ENCODE data around the gene METTL18.
A peak's percentile ranks its signal among the peaks of the same experiment; 100 is the strongest.

The METTL18 gene

GRCh38 chr1:169794530-169795416 is at the start of gene METTL18:
METTL18 (minus strand) TSS chr1:169794907; CDS start chr1:169793695, 1,212 bp downstream.
- Histone ChIP-seq H3K27ac (peak within 1 kb of the TSS; percentile 70), H3K36me3 (ENCODE audit: insufficient read depth, low read length) (peaks cover 7% of the 10 kb centered on the region; the same call in 1 of the 2 replicates), H3K4me3 (peak within 1 kb of the TSS; percentile 83), H3K9ac (ENCODE audit: insufficient read length) (peak within 1 kb of the TSS; percentile 95), H3K9me3 (ENCODE audit: low read depth, low read length) (no peaks in the 10 kb centered on the region)
- TF ChIP-seq EZH2 (IDR thresholded peaks at IDR 0.05) (no peak), FOXP2 (optimal IDR thresholded peaks at IDR 0.05; ENCODE audit: control extremely low read depth, extremely low read length, insufficient read depth) (no peak), POLR2AphosphoS5 (IDR thresholded peaks at IDR 0.05; ENCODE audit: borderline replicate concordance, low read depth, low read length) (peak; percentile 81)
- DNase-seq (ENCODE audit: low read depth, low spot score) = peak; percentile 89

- Histone ChIP-seq H3K9ac (ENCODE audit: insufficient read length) (no peak overlapping the region), H3K27ac (no peak overlapping the region), H3K4me3 (no peak overlapping the region), H3K36me3 (ENCODE audit: insufficient read depth, low read length) (peaks cover 65% of the 10 kb centered on the region), H3K9me3 (ENCODE audit: low read depth, low read length) (no peaks in the 10 kb centered on the region)
- TF ChIP-seq EZH2 (IDR thresholded peaks at IDR 0.05) (no peak), FOXP2 (optimal IDR thresholded peaks at IDR 0.05; ENCODE audit: control extremely low read depth, extremely low read length, insufficient read depth) (no peak), POLR2AphosphoS5 (IDR thresholded peaks at IDR 0.05; ENCODE audit: borderline replicate concordance, low read depth, low read length) (no peak)
- DNase-seq (ENCODE audit: low read depth, low spot score) = no peak
Measured at GRCh38 chr1:169838942-169839341, 44.2 kb upstream of the METTL18 start.

DNA sequence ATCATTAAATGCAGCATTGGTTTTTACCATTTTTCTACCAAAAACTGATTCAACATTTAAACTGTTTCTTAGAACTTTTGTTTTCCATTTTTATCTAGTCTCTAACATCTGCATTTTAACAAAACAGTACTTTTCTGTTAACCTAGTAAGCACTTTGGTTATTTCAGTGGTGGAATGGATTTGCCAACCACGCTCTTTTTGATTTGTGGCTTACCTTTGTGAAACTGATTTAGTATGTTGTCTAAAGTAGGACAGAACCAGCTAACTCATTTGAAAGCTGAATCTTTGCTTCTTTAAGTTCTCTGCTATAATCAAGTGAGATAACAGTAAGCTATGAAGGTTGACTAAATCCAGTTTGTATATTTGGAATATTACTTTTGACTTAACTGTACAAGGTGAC is 41.5 kb upstream of the METTL18 start:
- Histone ChIP-seq H3K9me3 (ENCODE audit: low read depth, low read length) (no peaks in the 10 kb centered on the region), H3K4me3 (no peak overlapping the region), H3K27ac (no peak overlapping the region), H3K36me3 (ENCODE audit: insufficient read depth, low read length) (peaks cover 62% of the 10 kb centered on the region), H3K9ac (ENCODE audit: insufficient read length) (no peak overlapping the region)
- DNase-seq (ENCODE audit: low read depth, low spot score) = no peak
- TF ChIP-seq POLR2AphosphoS5 (IDR thresholded peaks at IDR 0.05; ENCODE audit: borderline replicate concordance, low read depth, low read length) = no peak
- TF ChIP-seq EZH2 (IDR thresholded peaks at IDR 0.05) = no peak
- TF ChIP-seq FOXP2 (optimal IDR thresholded peaks at IDR 0.05; ENCODE audit: control extremely low read depth, extremely low read length, insufficient read depth) = no peak

DNA sequence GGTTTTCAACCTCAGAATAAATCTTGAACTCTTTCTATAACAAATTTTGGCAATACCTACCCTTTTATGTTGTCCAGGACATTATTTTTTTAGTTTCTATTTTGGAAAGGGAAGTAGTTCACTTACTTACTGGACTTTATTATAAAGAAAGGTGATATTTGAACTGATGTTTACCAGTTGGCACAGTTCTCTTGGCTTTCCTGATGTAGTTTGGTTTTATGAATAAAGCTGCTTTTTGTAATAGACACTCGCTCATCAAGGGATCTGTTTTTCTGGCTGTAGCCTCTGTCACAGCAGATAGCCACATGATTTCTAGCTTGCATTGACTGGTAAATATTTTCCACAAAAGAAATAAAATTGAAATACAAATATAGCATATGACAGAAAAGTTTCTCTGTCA is 40.9 kb upstream of the METTL18 start:
- Histone ChIP-seq H3K4me3 (no peak overlapping the region), H3K9me3 (ENCODE audit: low read depth, low read length) (no peaks in the 10 kb centered on the region), H3K27ac (no peak overlapping the region), H3K9ac (ENCODE audit: insufficient read length) (no peak overlapping the region), H3K36me3 (ENCODE audit: insufficient read depth, low read length) (peaks cover 62% of the 10 kb centered on the region)
- DNase-seq (ENCODE audit: low read depth, low spot score) = no peak
- TF ChIP-seq EZH2 (IDR thresholded peaks at IDR 0.05) (no peak), FOXP2 (optimal IDR thresholded peaks at IDR 0.05; ENCODE audit: control extremely low read depth, extremely low read length, insufficient read depth) (no peak), POLR2AphosphoS5 (IDR thresholded peaks at IDR 0.05; ENCODE audit: borderline replicate concordance, low read depth, low read length) (no peak)

- no peak overlapping the region for H3K27ac ChIP-seq
- no peak for TF ChIP-seq EZH2 (IDR thresholded peaks at IDR 0.05)
- no peak overlapping the region for H3K9ac ChIP-seq (ENCODE audit: insufficient read length)
- H3K36me3 ChIP-seq (ENCODE audit: insufficient read depth, low read length) = peaks cover 61% of the 10 kb centered on the region
- no peaks in the 10 kb centered on the region for H3K9me3 ChIP-seq (ENCODE audit: low read depth, low read length)
- DNase-seq (ENCODE audit: low read depth, low spot score) = no peak
- no peak overlapping the region for H3K4me3 ChIP-seq
Measured at GRCh38 chr1:169834869-169835268, 40.2 kb upstream of the METTL18 start.

DNA sequence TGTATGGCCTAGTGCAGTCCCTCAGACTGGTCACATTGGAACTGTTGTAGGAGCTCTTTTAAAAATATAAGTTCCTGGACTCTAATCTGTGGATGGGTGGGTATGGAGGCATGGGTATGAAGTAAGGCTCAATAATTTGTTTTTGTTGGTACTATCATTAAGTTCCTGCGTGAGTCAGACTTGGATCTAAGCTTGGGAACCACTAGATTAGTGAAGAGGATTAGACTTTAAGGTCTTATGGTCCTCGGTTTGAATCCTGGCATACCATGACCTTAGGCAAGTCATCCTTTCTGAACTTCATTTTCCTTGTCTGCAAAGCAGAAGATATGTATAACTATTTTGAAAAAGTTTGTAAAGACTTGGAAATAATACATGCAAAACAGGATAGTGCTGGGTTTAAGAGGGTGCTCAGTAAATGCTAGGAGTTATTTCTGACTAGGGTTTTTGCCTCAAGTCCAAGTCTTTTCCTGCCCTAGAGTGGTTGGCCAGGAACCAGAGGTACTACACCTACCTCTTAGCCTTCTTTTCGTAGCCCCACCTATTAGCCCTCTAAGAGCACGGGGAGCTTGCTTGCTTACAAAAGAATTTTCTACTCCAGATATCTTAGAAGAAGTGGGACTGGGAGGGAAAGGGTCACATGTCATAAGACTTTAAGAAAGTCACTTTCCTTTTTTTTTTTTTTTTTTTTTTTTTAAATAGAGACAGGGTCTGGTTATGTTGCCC is 38.6 kb upstream of the METTL18 start:
- no peak overlapping the region for H3K9ac ChIP-seq (ENCODE audit: insufficient read length)
- peaks cover 60% of the 10 kb centered on the region for H3K36me3 ChIP-seq (ENCODE audit: insufficient read depth, low read length)
- TF ChIP-seq POLR2AphosphoS5 (IDR thresholded peaks at IDR 0.05; ENCODE audit: borderline replicate concordance, low read depth, low read length) = no peak
- no peak for TF ChIP-seq FOXP2 (optimal IDR thresholded peaks at IDR 0.05; ENCODE audit: control extremely low read depth, extremely low read length, insufficient read depth)
- DNase-seq (ENCODE audit: low read depth, low spot score) = no peak
- H3K4me3 ChIP-seq = no peak overlapping the region
- no peaks in the 10 kb centered on the region for H3K9me3 ChIP-seq (ENCODE audit: low read depth, low read length)
- H3K27ac ChIP-seq = no peak overlapping the region

- peaks cover 56% of the 10 kb centered on the region for H3K36me3 ChIP-seq (ENCODE audit: insufficient read depth, low read length)
Measured at GRCh38 chr1:169829671-169830070, 35.0 kb upstream of the METTL18 start.

GRCh38 chr1:169824153-169824552 is 29.4 kb upstream of the METTL18 start:
- no peak for DNase-seq (ENCODE audit: low read depth, low spot score)
- H3K27ac ChIP-seq = no peak overlapping the region
- TF ChIP-seq EZH2 (IDR thresholded peaks at IDR 0.05) (no peak), POLR2AphosphoS5 (IDR thresholded peaks at IDR 0.05; ENCODE audit: borderline replicate concordance, low read depth, low read length) (no peak), FOXP2 (optimal IDR thresholded peaks at IDR 0.05; ENCODE audit: control extremely low read depth, extremely low read length, insufficient read depth) (no peak)
- H3K9me3 ChIP-seq (ENCODE audit: low read depth, low read length) = no peaks in the 10 kb centered on the region
- H3K4me3 ChIP-seq = no peak overlapping the region
- no peak overlapping the region for H3K9ac ChIP-seq (ENCODE audit: insufficient read length)
- H3K36me3 ChIP-seq (ENCODE audit: insufficient read depth, low read length) = peaks cover 44% of the 10 kb centered on the region

More at GRCh38 chr1:169829671-169830070, 35.0 kb upstream of the METTL18 start:
- Histone ChIP-seq H3K4me3 (no peak overlapping the region), H3K9me3 (ENCODE audit: low read depth, low read length) (no peaks in the 10 kb centered on the region), H3K9ac (ENCODE audit: insufficient read length) (no peak overlapping the region), H3K27ac (no peak overlapping the region)
- no peak for TF ChIP-seq FOXP2 (optimal IDR thresholded peaks at IDR 0.05; ENCODE audit: control extremely low read depth, extremely low read length, insufficient read depth)
- TF ChIP-seq EZH2 (IDR thresholded peaks at IDR 0.05) = no peak
- no peak for TF ChIP-seq POLR2AphosphoS5 (IDR thresholded peaks at IDR 0.05; ENCODE audit: borderline replicate concordance, low read depth, low read length)
- no peak for DNase-seq (ENCODE audit: low read depth, low spot score)

All from SK-N-MC (cell line).